NCI-H2029 treated with DMSO at 0.1 percent for 48 hours (cell line): ENCODE measurements around the gene MPZL2.

Experiments
- DNase-seq: peaks from one replicate; lab custom pipeline; 2025; lab: John Stamatoyannopoulos, UW

The MPZL2 gene

GRCh38 chr11:118219244-118219643, 44.9 kb downstream of the MPZL2 start:
- DNase-seq = no peak

- no peak for DNase-seq
Measured at GRCh38 chr11:118217575-118217974, 46.5 kb downstream of the MPZL2 start.

GRCh38 chr11:118216621-118217481, 47.2 kb downstream of the MPZL2 start:
- DNase-seq = no peak

GRCh38 chr11:118215765-118216164, 48.3 kb downstream of the MPZL2 start:
- DNase-seq = no peak

GRCh38 chr11:118215262-118215661, 48.8 kb downstream of the MPZL2 start:
- DNase-seq = no peak

- DNase-seq = no peak
Measured at GRCh38 chr11:118214210-118214914, 49.7 kb downstream of the MPZL2 start.

- no peak for DNase-seq
Measured at GRCh38 chr11:118213781-118214180, 50.3 kb downstream of the MPZL2 start.

- DNase-seq = no peak
Measured at GRCh38 chr11:118213201-118213600, 50.9 kb downstream of the MPZL2 start.

GRCh38 chr11:118212781-118213191, 51.3 kb downstream of the MPZL2 start:
- DNase-seq = no peak

- no peak for DNase-seq
Measured at GRCh38 chr11:118212131-118212725, 51.9 kb downstream of the MPZL2 start.

- DNase-seq = no peak
Measured at GRCh38 chr11:118211006-118211405, 53.1 kb downstream of the MPZL2 start.

GRCh38 chr11:118210323-118210722, 53.8 kb downstream of the MPZL2 start:
- DNase-seq = no peak

- DNase-seq = no peak
Measured at GRCh38 chr11:118209033-118209432, 55.1 kb downstream of the MPZL2 start.

GRCh38 chr11:118207079-118207478, 57.0 kb downstream of the MPZL2 start:
- no peak for DNase-seq

- no peak for DNase-seq
Measured at GRCh38 chr11:118206391-118207031, 57.6 kb downstream of the MPZL2 start.

- no peak for DNase-seq
Measured at GRCh38 chr11:118205606-118206378, 58.3 kb downstream of the MPZL2 start.
